Stimulated activated memory B cell treated with anti-CD40 and anti-IgM and Interleukin-4, amounts not matched to agents 10 μg/mL and 1 μg/mL and 100 μg/mL, for 72 hours (primary cell): ENCODE measurements around the gene CCDC71.
A peak's percentile ranks its signal among the peaks of the same experiment; 100 is the strongest.

Source experiments
- ATAC-seq: fragments of 150-1000 bp; cut with Tn5 transposase; 2 replicates; pipeline ENCODE4 v1.10.0; 2021
- H3K27ac Mint-ChIP-seq: one replicate; pipeline ENCODE4 v1.8.0; 2022; ENCODE audit warnings: mild to moderate bottlenecking, mixed read lengths
- H3K27me3 Mint-ChIP-seq: one replicate; pipeline ENCODE4 v1.8.0; 2022; ENCODE audit warnings: mixed read lengths
- H3K36me3 Mint-ChIP-seq: one replicate; pipeline ENCODE4 v1.8.0; 2022; ENCODE audit warnings: mixed read lengths
- H3K4me1 Mint-ChIP-seq: one replicate; pipeline ENCODE4 v1.8.0; 2022; ENCODE audit warnings: mixed read lengths
- H3K4me3 Mint-ChIP-seq: one replicate; pipeline ENCODE4 v1.8.0; 2022; ENCODE audit warnings: mild to moderate bottlenecking, moderate library complexity, mixed read lengths
- H3K9me3 Mint-ChIP-seq: one replicate; pipeline ENCODE4 v1.8.0; 2022; ENCODE audit warnings: mixed read lengths

Gene CCDC71

GRCh38 chr3:49165771-49166751 is at the start of gene CCDC71:
Gene CCDC71 (minus strand): TSS chr3:49166331. CDS start chr3:49164208, 2,123 bp downstream.
- peak within 1 kb of the TSS; percentile 98 for H3K4me3 Mint-ChIP-seq
- peaks cover 15% of the 10 kb centered on the region for H3K36me3 Mint-ChIP-seq
- ATAC-seq: peak; percentile 89
- peaks cover 27% of the 10 kb centered on the region for H3K4me1 Mint-ChIP-seq
- no peaks in the 10 kb centered on the region for H3K9me3 Mint-ChIP-seq
- peak within 1 kb of the TSS; percentile 97 for H3K27ac Mint-ChIP-seq
- H3K27me3 Mint-ChIP-seq: peaks cover 14% of the 10 kb centered on the region

- H3K4me3 Mint-ChIP-seq: no peak overlapping the region
- no peak overlapping the region for H3K27ac Mint-ChIP-seq
- H3K36me3 Mint-ChIP-seq: no peaks in the 10 kb centered on the region
- H3K27me3 Mint-ChIP-seq: no peaks in the 10 kb centered on the region
- H3K4me1 Mint-ChIP-seq: no peaks in the 10 kb centered on the region
- no peak for ATAC-seq
- H3K9me3 Mint-ChIP-seq: no peaks in the 10 kb centered on the region
These were observed 47.9 kb upstream of the CCDC71 start for GRCh38 chr3:49213998-49214397.

GRCh38 chr3:49213541-49213943 is 47.4 kb upstream of the CCDC71 start:
- Mint-ChIP-seq H3K9me3 (no peaks in the 10 kb centered on the region), H3K27ac (no peak overlapping the region)

GRCh38 chr3:49199900-49200281 is 33.8 kb upstream of the CCDC71 start:
- no peak overlapping the region for H3K4me3 Mint-ChIP-seq
- no peaks in the 10 kb centered on the region for H3K36me3 Mint-ChIP-seq
- H3K4me1 Mint-ChIP-seq: no peaks in the 10 kb centered on the region
- no peak for ATAC-seq
- H3K27ac Mint-ChIP-seq: no peak overlapping the region
- H3K27me3 Mint-ChIP-seq: peaks cover 50% of the 10 kb centered on the region
- peaks cover 3% of the 10 kb centered on the region for H3K9me3 Mint-ChIP-seq

More at GRCh38 chr3:49213541-49213943, 47.4 kb upstream of the CCDC71 start:
- Mint-ChIP-seq H3K4me3 (no peak overlapping the region), H3K4me1 (no peaks in the 10 kb centered on the region), H3K36me3 (no peaks in the 10 kb centered on the region), H3K27me3 (peaks cover 2% of the 10 kb centered on the region)
- ATAC-seq: no peak

- peaks cover 3% of the 10 kb centered on the region for H3K9me3 Mint-ChIP-seq
- H3K27me3 Mint-ChIP-seq: peaks cover 45% of the 10 kb centered on the region
- no peaks in the 10 kb centered on the region for H3K4me1 Mint-ChIP-seq
- ATAC-seq: peak; percentile 51
- no peak overlapping the region for H3K27ac Mint-ChIP-seq
- H3K36me3 Mint-ChIP-seq: no peaks in the 10 kb centered on the region
- no peak overlapping the region for H3K4me3 Mint-ChIP-seq
These were observed 33.2 kb upstream of the CCDC71 start for GRCh38 chr3:49199239-49199899.

- no peak overlapping the region for H3K4me3 Mint-ChIP-seq
- ATAC-seq: no peak
These were observed 32.6 kb upstream of the CCDC71 start for GRCh38 chr3:49198611-49199230.

GRCh38 chr3:49198161-49198560 is 32.0 kb upstream of the CCDC71 start:
- H3K27ac Mint-ChIP-seq: no peak overlapping the region
- peaks cover 3% of the 10 kb centered on the region for H3K9me3 Mint-ChIP-seq
- H3K4me3 Mint-ChIP-seq: no peak overlapping the region
- H3K4me1 Mint-ChIP-seq: no peaks in the 10 kb centered on the region
- no peak for ATAC-seq
- H3K36me3 Mint-ChIP-seq: no peaks in the 10 kb centered on the region
- H3K27me3 Mint-ChIP-seq: peaks cover 34% of the 10 kb centered on the region

More at GRCh38 chr3:49198611-49199230, 32.6 kb upstream of the CCDC71 start:
- no peaks in the 10 kb centered on the region for H3K4me1 Mint-ChIP-seq
- no peaks in the 10 kb centered on the region for H3K36me3 Mint-ChIP-seq
- no peak overlapping the region for H3K27ac Mint-ChIP-seq
- peaks cover 38% of the 10 kb centered on the region for H3K27me3 Mint-ChIP-seq
- H3K9me3 Mint-ChIP-seq: peaks cover 3% of the 10 kb centered on the region

- H3K27me3 Mint-ChIP-seq: peaks cover 36% of the 10 kb centered on the region
- H3K4me1 Mint-ChIP-seq: no peaks in the 10 kb centered on the region
- H3K36me3 Mint-ChIP-seq: no peaks in the 10 kb centered on the region
- ATAC-seq: no peak
- no peaks in the 10 kb centered on the region for H3K9me3 Mint-ChIP-seq
- no peak overlapping the region for H3K27ac Mint-ChIP-seq
- no peak overlapping the region for H3K4me3 Mint-ChIP-seq
These were observed 25.6 kb upstream of the CCDC71 start for GRCh38 chr3:49191741-49192140.

GRCh38 chr3:49183873-49184272 is 17.7 kb upstream of the CCDC71 start:
- H3K4me3 Mint-ChIP-seq: no peak overlapping the region

GRCh38 chr3:49182682-49183081 is 16.6 kb upstream of the CCDC71 start:
- H3K9me3 Mint-ChIP-seq: no peaks in the 10 kb centered on the region
- no peak for ATAC-seq
- H3K27ac Mint-ChIP-seq: no peak overlapping the region
- H3K4me1 Mint-ChIP-seq: no peaks in the 10 kb centered on the region
- H3K4me3 Mint-ChIP-seq: no peak overlapping the region
- no peaks in the 10 kb centered on the region for H3K36me3 Mint-ChIP-seq
- peaks cover 36% of the 10 kb centered on the region for H3K27me3 Mint-ChIP-seq

More at GRCh38 chr3:49183873-49184272, 17.7 kb upstream of the CCDC71 start:
- peaks cover 25% of the 10 kb centered on the region for H3K27me3 Mint-ChIP-seq
- no peaks in the 10 kb centered on the region for H3K9me3 Mint-ChIP-seq
- no peak for ATAC-seq
- H3K27ac Mint-ChIP-seq: no peak overlapping the region
- H3K36me3 Mint-ChIP-seq: no peaks in the 10 kb centered on the region
- H3K4me1 Mint-ChIP-seq: no peaks in the 10 kb centered on the region

- ATAC-seq: no peak
- Mint-ChIP-seq H3K4me1 (no peaks in the 10 kb centered on the region), H3K27me3 (peaks cover 34% of the 10 kb centered on the region), H3K4me3 (no peak overlapping the region), H3K36me3 (no peaks in the 10 kb centered on the region), H3K9me3 (no peaks in the 10 kb centered on the region), H3K27ac (no peak overlapping the region)
These were observed 15.2 kb upstream of the CCDC71 start for GRCh38 chr3:49181351-49181750.

- ATAC-seq: no peak
- Mint-ChIP-seq H3K4me3 (no peak overlapping the region), H3K36me3 (no peaks in the 10 kb centered on the region), H3K27ac (no peak overlapping the region), H3K9me3 (no peaks in the 10 kb centered on the region), H3K27me3 (peaks cover 34% of the 10 kb centered on the region), H3K4me1 (no peaks in the 10 kb centered on the region)
These were observed 14.0 kb upstream of the CCDC71 start for GRCh38 chr3:49180116-49180515.

- H3K4me3 Mint-ChIP-seq: no peak overlapping the region
- H3K27ac Mint-ChIP-seq: no peak overlapping the region
- H3K9me3 Mint-ChIP-seq: no peaks in the 10 kb centered on the region
- ATAC-seq: no peak
- no peaks in the 10 kb centered on the region for H3K36me3 Mint-ChIP-seq
- H3K4me1 Mint-ChIP-seq: peaks cover under 1% of the 10 kb centered on the region
- peaks cover 24% of the 10 kb centered on the region for H3K27me3 Mint-ChIP-seq
These were observed 10.9 kb upstream of the CCDC71 start for GRCh38 chr3:49177073-49177472.

- no peak overlapping the region for H3K27ac Mint-ChIP-seq
- peaks cover 12% of the 10 kb centered on the region for H3K4me1 Mint-ChIP-seq
- ATAC-seq: no peak
- peaks cover 24% of the 10 kb centered on the region for H3K27me3 Mint-ChIP-seq
- H3K36me3 Mint-ChIP-seq: no peaks in the 10 kb centered on the region
- H3K9me3 Mint-ChIP-seq: no peaks in the 10 kb centered on the region
- H3K4me3 Mint-ChIP-seq: no peak overlapping the region
These were observed 9.4 kb upstream of the CCDC71 start for GRCh38 chr3:49175530-49175929.

- no peak for ATAC-seq
- peaks cover 31% of the 10 kb centered on the region for H3K27me3 Mint-ChIP-seq
- no peaks in the 10 kb centered on the region for H3K9me3 Mint-ChIP-seq
- H3K27ac Mint-ChIP-seq: no peak overlapping the region
- no peak overlapping the region for H3K4me3 Mint-ChIP-seq
- no peaks in the 10 kb centered on the region for H3K36me3 Mint-ChIP-seq
- peaks cover 12% of the 10 kb centered on the region for H3K4me1 Mint-ChIP-seq
These were observed 8.4 kb upstream of the CCDC71 start for GRCh38 chr3:49174397-49174985.
